ENCODE measurements around the gene ZNF644.

Gene ZNF644

DNA sequence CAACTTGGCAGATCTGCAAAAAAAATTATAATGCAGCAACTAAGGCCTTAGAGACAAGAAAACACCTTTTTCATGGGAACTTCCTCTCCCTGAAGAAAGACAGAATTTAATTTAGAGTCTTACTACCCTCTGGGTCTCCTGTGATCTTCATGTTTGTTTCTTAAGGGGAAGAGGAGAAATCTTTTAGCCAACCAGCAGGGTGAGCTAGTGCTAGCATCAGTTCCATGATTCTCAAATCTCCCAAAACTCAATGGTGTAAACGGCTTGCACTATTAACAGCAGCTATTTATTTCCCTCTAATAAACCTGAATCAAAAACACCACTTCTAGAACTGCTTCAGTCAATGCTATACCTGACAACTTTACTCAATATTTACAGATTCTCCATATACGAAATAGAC, 3.8 kb downstream of the ZNF644 start:
- Histone ChIP-seq H3K27ac (no peak overlapping the region), H3K36me3 (replicated peaks) (peaks cover 2% of the 10 kb centered on the region), H3K4me3 (ENCODE audit: low read depth, low read length) (no peak overlapping the region), H3K27me3 (replicated peaks) (no peaks in the 10 kb centered on the region)
- DNase-seq = no peak
- TF ChIP-seq, protein P1, sequence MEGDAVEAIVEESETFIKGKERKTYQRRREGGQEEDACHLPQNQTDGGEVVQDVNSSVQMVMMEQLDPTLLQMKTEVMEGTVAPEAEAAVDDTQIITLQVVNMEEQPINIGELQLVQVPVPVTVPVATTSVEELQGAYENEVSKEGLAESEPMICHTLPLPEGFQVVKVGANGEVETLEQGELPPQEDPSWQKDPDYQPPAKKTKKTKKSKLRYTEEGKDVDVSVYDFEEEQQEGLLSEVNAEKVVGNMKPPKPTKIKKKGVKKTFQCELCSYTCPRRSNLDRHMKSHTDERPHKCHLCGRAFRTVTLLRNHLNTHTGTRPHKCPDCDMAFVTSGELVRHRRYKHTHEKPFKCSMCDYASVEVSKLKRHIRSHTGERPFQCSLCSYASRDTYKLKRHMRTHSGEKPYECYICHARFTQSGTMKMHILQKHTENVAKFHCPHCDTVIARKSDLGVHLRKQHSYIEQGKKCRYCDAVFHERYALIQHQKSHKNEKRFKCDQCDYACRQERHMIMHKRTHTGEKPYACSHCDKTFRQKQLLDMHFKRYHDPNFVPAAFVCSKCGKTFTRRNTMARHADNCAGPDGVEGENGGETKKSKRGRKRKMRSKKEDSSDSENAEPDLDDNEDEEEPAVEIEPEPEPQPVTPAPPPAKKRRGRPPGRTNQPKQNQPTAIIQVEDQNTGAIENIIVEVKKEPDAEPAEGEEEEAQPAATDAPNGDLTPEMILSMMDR (IDR thresholded peaks at IDR 0.05; ENCODE audit: low read depth, low read length, missing control alignments) = peak; percentile 60
- in situ Hi-C loops (cut with HindIII; ENCODE audit: low pct_ligation_motif_present, low sequenced_read_pairs) = no loop called here

DNA sequence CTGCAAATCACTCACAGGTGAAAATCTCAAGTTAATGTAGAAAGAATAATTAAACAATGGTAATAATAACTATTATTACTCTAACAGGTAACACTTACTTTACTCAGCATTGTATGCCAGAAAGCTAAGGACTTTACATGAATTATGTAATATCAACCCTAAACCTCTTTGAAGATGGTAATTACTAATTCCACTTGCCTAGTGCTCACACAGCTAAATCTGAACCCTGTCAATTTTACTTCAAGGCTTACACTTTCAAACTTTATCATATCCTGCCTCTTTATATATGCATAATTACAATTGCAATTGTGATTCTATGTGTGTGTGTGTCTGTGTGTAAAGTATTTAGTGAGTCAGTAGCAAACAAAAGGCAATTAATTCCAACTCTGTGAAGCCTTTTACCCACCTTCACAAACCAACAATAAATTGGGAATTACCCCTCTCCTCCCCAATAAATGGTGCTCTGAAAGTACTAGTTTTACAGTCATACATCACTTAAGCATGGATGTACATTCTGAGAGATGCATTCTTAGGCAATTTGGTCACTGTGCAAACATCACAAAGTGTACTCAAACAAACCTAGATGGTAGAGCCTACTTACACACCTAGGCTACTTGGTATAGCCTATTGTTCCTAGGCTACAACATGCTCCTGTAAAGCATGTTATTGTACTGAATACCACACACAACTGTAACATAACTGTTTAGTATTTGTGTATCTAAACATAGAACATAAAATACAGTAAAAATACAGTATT, 5.9 kb downstream of the ZNF644 start:
- peaks cover 2% of the 10 kb centered on the region for H3K36me3 ChIP-seq (replicated peaks)
- DNase-seq = peak; percentile 34
- TF ChIP-seq, protein P1 (IDR thresholded peaks at IDR 0.05; ENCODE audit: low read depth, low read length, missing control alignments) = no peak
- H3K27me3 ChIP-seq (replicated peaks) = no peaks in the 10 kb centered on the region
- H3K4me3 ChIP-seq (ENCODE audit: low read depth, low read length) = no peak overlapping the region
- H3K27ac ChIP-seq = no peak overlapping the region
- in situ Hi-C loops (cut with HindIII; ENCODE audit: low pct_ligation_motif_present, low sequenced_read_pairs) = no loop called here

DNA sequence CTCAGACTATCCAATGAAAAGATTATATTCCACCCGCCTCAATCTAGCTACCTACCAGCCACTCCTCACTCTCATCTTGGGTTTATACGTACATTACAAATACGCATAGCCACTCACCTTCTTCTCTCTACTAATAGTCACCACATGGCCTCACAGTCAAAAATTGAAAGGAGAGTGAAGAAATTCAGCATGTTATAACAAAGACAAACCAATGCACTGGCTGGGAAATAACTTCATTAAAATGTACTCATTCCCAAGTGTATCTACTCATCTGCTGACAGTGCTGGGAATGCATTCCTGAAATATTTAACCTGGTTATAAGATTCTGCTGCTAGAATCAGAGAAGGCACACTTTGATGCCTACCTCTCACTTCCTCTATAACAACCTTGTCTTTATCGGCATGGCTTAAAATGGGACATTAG, 6.5 kb downstream of the ZNF644 start:
- in situ Hi-C loops (cut with HindIII; ENCODE audit: low pct_ligation_motif_present, low sequenced_read_pairs) = no loop called here
- Histone ChIP-seq H3K27ac (no peak overlapping the region), H3K36me3 (replicated peaks) (peaks cover 2% of the 10 kb centered on the region), H3K4me3 (ENCODE audit: low read depth, low read length) (no peak overlapping the region), H3K27me3 (replicated peaks) (no peaks in the 10 kb centered on the region)
- no peak for DNase-seq
- TF ChIP-seq, protein P1 (IDR thresholded peaks at IDR 0.05; ENCODE audit: low read depth, low read length, missing control alignments) = no peak

DNA sequence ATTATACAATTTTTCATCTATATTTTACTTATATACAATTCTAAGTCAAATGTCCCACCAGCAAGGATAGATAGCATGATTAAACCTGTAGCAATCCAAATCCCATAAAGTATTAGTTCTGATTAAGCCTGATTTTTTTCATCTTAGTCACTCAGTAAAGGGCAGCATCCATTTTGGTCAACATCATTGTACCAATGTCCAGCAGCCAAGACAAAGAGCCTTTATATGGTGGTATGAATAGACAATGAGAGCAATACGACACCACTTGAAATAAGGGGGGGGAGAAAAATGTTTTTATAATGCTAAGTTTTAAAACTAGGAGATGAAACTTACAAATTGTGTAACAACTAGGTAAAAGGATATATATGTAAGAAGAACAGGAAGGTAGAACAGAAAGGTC, 7.4 kb downstream of the ZNF644 start:
- in situ Hi-C loops (cut with HindIII; ENCODE audit: low pct_ligation_motif_present, low sequenced_read_pairs) = no loop called here
- TF ChIP-seq, protein P1 (IDR thresholded peaks at IDR 0.05; ENCODE audit: low read depth, low read length, missing control alignments) = no peak
- H3K27ac ChIP-seq = no peak overlapping the region
- DNase-seq = no peak
- H3K36me3 ChIP-seq (replicated peaks) = peaks cover under 1% of the 10 kb centered on the region
- no peak overlapping the region for H3K4me3 ChIP-seq (ENCODE audit: low read depth, low read length)
- H3K27me3 ChIP-seq (replicated peaks) = no peaks in the 10 kb centered on the region

DNA sequence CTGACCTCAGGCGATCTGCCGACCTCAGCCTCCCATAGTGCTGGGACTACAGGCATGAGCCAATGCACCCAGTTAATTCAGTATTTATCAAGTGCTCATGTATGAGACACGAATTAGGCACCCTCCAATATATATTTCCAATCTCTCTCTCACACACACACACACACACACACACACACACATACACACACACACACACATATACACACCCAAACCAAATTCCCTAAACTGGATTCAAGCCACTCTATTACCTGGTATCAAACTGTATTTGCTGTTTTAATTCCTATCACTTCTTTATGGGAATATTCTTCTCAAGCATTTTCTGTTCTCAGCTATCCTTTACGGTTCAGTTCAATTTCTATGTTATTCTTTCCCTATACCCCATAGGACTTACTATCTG, 8.5 kb downstream of the ZNF644 start:
- H3K36me3 ChIP-seq (replicated peaks) = no peaks in the 10 kb centered on the region
- TF ChIP-seq, protein P1 (IDR thresholded peaks at IDR 0.05; ENCODE audit: low read depth, low read length, missing control alignments) = no peak
- in situ Hi-C loops (cut with HindIII; ENCODE audit: low pct_ligation_motif_present, low sequenced_read_pairs) = no loop called here

DNA sequence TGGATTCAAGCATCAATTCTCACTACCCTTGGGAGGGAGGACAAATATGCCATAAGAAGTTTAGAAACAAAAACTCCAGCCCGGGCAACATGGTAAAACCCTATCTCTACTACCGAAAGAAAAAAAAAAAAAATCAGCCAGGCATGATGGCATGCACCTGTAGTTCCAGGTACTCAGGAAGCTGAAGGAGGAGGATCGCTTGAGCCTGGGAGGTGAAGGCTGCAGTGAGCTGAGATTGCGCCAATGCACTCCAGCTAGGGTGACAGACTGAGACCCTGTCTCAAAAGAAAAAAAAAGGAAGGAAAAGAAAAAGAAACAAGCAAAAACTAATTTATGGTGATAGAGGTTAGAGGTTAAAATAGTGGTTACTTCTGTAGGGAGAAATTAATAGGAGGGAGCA, 9.6 kb downstream of the ZNF644 start:
- TF ChIP-seq, protein P1 (IDR thresholded peaks at IDR 0.05; ENCODE audit: low read depth, low read length, missing control alignments) = no peak
- in situ Hi-C loops (cut with HindIII; ENCODE audit: low pct_ligation_motif_present, low sequenced_read_pairs) = no loop called here

More for the DNA sequence above, 8.5 kb downstream of the ZNF644 start:
- H3K4me3 ChIP-seq (ENCODE audit: low read depth, low read length) = no peak overlapping the region
- no peak overlapping the region for H3K27ac ChIP-seq
- no peaks in the 10 kb centered on the region for H3K27me3 ChIP-seq (replicated peaks)
- no peak for DNase-seq

More for the DNA sequence above, 9.6 kb downstream of the ZNF644 start:
- Histone ChIP-seq H3K4me3 (ENCODE audit: low read depth, low read length) (no peak overlapping the region), H3K36me3 (replicated peaks) (no peaks in the 10 kb centered on the region), H3K27me3 (replicated peaks) (no peaks in the 10 kb centered on the region), H3K27ac (no peak overlapping the region)
- no peak for DNase-seq

All from brain microvascular endothelial cell (primary cell).